HG03354 (cell line): Measurements from ENCODE around the gene TMEM178A.

Experiments
- ATAC-seq: cut with Tn5 transposase; IDR thresholded peaks from one replicate; pipeline ENCODE4 v1.9.1; 2021; ENCODE audit warnings: mild to moderate bottlenecking; ENCODE audit not compliant: unreplicated experiment, poor library complexity, severe bottlenecking

TMEM178A gene

DNA sequence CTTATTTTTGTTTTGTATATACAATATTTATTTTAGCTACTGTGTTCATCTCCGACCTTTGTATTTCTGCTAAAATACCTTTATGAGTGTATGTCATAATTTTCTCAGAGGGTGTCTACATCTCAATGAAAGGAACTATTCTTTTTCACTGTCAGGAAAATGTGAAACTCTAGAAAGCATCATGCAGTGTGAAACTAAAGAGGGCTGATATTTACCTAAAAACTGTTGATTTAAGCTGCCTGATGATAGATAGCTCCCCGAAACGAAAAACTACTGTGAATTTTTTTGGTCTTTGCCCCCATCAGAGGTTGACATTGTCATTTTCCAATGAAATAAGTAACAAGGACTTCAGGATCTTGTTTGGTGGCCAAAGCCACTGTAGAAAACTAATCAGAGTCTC, 38.8 kb downstream of the TMEM178A start:
- ATAC-seq: no peak

DNA sequence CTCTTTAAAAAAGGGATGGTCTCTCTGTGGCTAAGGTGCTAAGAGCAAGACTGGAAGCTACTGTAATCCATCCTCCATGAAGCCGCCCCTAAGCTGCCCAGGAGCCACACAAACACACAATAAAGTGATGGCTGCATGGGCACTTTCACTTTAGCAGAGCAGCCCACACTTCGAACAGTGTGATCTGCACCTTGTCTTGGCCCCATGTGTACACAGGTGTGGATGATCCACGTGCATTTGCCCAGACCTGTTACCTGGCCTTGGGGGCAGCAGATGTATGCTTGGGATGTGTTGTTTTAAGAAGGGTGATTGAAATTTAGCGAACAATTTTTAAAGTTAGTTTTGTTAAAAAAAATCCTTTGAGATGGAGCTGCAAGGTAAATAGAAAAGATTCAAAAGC, 39.9 kb downstream of the TMEM178A start:
- ATAC-seq: no peak

DNA sequence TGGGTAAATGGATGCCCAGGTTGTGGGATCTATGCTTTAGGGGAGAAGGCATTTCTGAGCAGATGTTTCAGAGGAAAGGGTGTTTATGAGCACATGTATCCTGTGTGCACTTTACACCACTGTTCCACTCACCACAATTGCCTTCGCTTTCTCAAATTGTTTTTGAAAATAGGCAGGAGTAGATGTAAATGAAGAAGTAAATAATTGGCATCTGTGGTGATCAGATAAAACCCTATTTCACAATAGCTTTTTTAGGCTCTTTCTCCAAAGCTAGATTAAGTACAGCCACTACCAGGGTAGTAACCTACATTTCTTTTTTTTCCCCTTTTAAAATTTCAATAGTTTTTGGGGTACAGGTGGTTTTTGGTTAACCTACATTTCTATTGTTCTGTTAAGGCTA, 40.6 kb downstream of the TMEM178A start:
- no peak for ATAC-seq

DNA sequence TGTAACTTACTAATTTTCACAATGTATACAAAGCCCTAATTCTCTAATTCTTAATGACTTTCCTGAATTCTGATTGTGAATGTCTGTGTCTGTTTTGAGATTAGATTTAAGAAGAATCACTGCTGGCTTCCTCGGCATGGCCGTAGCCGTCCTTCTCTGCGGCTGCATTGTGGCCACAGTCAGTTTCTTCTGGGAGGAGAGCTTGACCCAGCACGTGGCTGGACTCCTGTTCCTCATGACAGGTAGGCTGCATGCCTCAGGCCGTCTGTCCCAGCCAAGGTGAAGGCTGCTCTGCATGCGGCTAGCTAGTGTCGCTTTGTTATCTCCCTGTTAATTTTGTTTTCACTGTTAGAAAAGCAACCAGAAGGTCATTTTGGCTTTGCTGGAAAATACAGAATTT, 41.2 kb downstream of the TMEM178A start:
- ATAC-seq: no peak

DNA sequence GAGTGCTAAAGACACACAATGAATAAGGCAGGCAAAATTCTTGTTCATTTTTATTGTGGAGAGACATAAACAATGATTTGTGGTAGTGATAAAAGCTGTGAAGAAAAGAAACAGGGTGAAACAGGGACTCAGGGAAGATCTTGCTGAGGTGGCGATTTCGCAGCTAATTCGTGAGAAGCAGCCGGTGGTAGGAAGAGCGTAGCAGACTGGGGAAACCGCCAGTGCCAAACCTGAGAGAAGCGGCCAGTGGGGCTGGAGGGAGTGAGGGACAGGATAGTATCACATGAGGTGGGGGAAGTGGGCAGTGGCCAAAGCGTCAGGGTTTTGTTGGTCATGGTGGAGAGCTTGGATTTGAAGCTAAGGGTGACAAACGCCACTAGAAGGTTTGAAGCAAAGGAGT, 42.3 kb downstream of the TMEM178A start:
- no peak for ATAC-seq

DNA sequence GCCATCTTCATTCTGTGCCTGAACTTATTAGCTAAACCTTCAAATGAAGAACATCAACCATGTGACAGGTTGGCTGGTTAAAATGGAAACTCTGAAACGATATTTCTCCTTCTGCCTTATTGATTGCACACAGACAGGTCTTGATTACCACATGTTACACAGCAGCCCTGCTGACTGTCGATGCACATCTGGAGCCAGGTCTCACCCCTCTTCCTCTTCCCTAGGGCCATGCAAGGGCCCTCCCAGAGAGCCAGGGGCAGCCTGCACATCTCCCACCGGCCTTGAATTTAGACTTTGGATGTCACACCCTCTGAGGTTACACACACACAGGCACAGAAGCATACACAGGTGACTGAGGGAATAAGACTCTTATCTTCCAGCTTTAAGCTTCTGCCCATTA, 45.1 kb downstream of the TMEM178A start:
- ATAC-seq: no peak

DNA sequence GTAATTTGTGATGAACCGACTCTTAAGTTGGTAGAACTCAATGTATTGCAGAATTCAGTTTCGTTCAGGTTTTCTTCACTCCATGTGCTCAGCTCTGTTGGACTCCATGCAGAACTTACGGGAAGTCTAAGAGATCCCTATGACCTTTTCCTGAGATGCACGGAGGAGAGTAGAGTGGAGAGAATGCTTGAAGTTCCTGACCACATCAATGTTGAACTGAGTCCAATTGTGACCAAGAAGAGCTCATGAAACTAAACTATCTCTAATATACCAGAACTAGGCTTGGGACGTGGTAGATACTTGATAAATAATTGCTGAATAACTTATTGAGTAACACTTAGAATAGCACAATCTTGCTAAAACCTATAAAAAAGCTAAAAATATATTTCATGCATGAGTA, 47.2 kb downstream of the TMEM178A start:
- no peak for ATAC-seq

DNA sequence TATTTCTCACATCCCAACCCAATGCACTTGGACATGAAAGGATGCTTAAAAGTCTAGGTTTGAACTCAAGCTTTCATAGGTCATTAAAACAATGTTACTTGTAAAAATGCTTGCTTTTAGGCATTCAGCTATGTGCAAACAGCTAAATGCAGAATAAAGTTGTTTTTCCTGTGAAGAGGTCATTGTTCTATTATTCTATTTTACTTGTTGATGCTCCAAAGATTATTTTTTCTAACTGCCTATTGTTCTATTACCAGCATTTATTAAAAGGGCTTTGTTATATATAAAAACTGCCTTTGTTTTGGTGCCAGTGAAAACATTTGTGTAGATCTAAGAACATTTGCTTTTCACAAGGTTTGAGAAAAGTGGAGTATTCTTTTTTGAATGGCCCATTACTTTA, 49.4 kb downstream of the TMEM178A start:
- no peak for ATAC-seq

DNA sequence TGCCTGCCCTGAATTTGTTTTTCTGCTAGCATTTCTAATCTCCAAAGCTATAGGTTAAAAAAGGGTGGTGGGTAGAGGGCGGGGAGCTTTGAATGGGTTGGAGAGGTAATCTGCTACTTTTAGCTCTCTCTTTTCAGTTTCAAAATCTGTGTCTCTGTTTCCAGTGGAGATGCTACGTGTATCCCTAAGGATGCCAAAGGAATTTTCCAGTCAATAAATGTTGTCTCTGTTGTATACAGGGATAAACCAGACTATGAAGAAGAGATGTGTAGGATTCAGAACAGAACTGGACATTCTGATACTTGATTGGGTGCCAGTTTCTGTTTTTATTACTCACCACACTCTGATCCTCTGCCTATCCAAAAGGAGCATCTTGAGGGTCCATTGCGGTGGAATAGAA, 50.1 kb downstream of the TMEM178A start:
- ATAC-seq: no peak

DNA sequence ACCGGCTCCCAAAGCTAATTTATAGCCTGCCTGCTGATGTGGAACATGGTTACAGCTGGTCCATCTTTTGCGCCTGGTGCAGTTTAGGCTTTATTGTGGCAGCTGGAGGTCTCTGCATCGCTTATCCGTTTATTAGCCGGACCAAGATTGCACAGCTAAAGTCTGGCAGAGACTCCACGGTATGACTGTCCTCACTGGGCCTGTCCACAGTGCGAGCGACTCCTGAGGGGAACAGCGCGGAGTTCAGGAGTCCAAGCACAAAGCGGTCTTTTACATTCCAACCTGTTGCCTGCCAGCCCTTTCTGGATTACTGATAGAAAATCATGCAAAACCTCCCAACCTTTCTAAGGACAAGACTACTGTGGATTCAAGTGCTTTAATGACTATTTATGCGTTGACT, 51.4 kb downstream of the TMEM178A start:
- no peak for ATAC-seq

DNA sequence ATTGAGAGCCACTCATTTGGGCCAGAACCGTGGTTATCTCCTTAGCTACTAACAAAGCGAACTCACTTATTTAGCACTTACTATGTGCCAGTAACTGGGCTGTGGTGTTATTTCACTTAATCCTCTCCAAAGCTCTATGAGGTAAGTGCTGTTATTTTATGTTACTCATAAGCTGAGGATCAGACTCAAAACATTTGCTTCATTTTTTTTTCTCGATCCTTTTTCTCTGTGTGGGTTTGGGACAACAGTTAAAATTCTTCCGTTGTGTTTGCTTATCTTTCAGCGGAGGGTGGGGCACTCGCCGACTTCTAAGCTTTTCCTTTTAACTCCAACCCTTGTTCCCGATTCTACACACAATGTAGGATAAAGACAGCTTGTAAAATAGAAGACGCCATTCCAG, 52.8 kb downstream of the TMEM178A start:
- ATAC-seq: no peak

DNA sequence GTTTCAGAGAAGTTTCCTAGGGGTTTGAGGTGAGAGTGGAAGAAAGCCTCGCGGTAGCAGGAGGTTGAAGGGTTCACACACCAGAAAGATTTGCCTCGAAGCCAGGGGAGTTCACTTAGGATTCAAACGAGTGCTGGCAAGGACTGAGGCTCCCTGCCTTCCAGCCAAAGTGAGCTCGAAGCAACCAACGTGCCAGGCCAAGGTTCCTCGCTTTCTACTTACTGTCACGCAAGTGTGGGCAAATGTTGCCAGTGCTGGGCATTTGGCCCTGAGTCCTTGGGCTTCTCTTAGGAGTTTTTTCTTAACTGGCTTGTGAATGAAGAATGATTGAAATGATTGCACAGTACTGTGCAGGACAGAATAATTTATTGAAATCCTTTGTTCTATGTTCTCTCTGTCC, 53.6 kb downstream of the TMEM178A start:
- ATAC-seq: no peak

DNA sequence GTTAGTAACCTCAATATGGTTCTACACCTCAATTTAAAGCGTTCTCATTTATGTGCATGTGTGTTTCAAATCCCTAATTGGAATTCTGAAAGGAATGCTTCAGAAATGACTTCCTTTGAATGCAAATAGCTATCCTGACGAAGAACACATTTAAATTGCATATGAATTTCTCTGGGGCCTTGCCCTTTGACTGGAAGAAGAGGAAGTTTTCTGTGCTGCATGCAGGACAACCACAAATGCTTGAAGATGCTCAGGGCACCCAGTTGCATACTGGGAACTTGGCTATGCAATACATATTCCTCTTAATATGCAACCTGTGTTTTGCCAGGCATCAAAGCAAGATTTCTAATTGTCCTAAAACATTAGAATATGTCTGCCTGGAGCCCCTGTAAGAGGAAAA, 55.3 kb downstream of the TMEM178A start:
- no peak for ATAC-seq

DNA sequence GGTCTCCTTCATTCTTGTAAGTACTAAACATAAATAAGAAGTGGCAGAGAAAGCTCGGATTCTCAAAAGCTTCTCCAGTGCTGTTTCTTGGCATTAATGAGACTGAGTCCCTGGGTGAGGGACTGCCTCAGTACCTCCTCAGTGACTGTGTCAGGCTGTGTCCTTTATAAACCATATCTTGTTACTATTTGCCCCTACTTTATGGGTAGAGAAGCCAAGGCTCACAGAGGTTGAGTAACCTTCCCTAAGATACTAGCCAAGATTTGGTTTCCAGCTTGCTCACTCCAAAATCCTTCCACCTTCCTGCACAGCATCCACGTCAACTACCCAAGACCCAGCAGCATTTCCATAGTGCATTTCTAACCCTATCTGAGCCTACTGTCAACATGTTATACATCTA, 57.8 kb downstream of the TMEM178A start:
- no peak for ATAC-seq

DNA sequence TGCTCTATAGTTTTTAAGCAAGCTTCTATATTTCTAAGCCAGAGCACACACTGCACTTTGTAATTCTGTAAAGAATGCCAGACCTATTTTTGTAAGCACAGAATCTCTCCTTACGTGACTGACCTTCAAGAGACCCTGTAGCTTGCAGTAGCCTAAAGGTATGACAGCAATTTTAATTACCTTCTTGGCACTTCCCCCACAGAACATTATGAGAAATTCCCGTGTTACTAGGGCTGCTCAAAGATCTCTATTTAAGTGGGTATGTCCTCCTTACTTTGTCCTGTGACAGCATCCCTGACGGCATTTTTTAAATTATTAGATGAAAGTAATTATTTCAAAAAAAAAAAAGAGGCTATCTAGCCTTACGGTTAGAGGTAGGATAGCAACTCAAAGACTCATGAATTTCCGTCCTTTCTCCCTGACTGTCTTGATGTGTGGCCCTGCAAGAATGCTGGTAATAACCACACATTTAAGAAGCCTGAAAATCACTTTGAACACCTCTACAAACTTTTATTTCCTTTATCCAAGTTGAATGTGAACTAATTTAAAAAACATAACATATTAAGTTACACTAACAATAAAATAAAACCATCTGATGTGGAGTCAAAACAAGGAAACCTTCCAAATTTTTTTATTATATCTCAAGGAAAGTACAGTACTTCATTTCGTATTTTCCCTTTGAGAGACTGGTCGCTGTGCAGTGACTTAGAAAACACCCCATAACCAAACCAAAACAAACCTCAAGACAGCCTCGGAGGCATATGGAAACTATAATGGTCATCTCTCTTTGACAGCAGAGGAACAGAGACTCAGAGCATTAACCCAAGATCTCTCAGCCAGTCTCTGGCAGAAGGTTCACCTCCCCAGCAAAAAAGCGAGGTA, 58.5 kb downstream of the TMEM178A start:
- no peak for ATAC-seq

DNA sequence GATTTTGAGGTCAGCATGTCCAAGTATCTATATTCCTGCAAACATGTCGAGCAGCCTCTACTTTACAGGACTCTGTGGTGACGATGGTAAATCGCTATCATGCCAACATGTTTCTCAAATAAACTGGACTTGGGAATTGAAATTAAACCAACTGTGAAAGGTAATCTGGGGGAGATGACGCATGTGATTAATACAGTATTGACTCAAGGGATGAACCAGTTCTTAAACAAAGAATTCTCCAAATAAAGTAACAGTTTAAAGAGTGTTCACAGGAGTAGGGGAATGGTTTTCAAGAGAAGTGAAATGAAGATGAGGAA, 59.1 kb downstream of the TMEM178A start:
- ATAC-seq: no peak

DNA sequence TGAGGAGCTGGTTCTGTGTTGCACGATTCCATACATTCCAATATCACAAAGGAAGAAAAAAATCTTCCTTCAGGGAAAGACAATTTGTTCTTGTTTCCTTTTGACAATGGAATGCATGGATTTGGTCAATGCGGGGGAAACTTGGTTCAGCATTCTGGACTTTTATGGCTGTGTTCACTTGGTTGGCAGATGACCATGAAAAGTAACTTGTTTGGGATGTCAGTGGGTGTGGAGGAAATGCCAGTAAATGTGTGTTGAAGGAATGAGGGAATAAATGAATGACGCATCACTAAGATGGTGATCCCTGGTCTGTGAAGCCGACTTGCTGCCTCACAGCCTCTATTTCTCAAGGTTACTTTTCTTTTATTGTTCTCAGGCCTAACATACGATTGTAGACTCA, 59.7 kb downstream of the TMEM178A start:
- no peak for ATAC-seq

DNA sequence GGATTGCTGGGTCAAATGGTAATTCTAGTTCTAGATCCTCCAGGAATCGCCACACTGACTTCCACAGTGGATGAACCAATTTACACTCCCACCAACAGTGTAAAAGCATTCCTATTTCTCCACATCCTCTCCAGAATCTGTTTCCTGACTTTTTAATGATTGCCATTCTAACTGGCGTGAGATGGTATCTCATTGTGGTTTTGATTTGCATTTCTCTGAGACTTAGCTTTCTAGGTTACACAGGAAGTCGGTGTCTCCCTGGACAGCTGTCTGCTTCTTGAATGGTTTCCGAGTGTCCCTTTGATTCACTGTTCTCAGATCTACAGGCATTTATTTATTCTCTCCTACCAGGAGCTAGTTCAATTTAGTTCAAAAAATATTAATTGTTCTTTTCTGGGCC, 62.4 kb downstream of the TMEM178A start:
- peak; percentile 82 for ATAC-seq

DNA sequence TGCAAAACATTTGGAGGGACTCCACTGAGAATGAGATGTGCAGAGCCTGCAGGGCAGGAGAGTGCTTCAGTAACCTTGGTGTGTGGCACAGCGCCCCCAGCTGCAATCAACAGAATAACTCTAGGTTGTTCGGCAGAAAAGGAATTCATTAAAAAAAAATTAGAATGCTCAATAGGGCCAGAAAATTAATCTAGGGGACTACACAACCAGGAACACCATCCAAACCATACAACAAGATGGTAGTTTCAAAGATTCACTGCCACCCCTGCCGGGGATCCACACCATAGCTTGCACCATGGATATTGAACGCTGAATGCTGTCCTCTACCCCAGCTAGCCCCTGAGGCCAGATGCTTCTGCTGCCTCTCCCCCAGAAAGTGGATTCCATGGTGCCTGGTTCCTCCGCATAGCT, 63.2 kb downstream of the TMEM178A start:
- peak; percentile 66 for ATAC-seq

DNA sequence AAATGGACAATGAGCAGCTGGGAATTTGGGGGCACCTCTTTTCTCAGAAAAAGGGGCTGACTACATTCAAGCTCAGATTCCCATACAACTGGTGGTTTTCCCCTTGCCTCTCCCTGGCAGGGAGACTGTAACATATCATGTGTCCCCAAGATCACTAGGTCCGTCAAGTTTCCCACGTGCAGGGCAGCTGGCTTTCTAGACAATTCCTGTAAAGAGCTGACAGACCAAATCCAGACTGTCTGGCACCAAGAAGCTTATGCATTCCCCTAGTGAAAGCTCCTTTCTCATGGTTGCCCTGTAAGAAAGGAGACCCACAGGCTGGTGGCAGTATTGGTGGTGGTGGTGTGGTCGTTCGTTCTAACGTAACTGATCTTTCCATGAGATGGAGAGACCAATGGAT, 64.6 kb downstream of the TMEM178A start:
- no peak for ATAC-seq

DNA sequence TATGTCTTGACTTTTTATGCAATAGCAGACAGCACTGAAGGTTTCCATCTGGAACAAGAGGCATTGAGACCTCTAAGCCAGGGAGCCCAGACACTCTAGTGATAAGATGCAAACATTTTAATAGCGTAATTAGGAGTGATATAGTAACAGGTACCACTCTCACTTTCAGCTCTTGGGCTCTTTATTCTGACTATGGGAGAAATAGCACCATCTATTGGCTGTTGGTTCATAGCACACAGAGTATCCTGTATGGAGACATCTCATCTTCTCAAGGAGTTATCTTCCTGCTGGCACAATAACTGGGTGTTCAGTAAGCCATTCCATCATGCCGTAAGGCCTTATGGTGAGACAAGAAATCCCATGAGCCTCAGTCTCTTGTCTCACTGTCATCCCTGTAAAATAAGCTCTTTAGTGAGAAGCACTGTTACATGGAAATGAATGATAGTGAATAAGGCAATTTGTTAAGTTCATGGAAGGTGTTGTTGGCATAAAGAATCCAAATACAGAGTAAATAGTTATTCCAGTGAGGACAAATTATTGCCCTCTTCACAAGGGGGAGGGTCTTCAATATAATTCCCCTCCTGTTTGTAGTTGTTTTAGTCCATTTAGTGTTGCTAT, 65.1 kb downstream of the TMEM178A start:
- peak; percentile 44 for ATAC-seq

DNA sequence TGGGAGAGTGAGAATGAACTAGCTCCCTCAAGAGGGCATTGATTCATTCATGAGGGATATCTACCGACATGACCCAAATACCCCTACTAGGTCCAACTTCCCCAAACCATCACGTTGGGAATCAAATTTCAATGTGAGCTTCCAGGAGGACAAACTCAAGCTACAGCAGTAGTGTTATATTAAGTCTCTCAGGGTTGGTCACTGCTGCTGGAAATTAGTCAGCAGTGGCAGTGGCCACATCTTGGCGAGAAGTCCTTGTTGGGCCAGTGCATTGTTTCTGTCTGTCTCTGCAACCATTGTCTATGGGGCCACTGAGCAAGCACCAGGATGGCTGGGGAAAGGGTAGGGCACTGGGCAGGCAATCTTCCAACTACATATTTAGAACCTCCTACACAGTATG, 65.8 kb downstream of the TMEM178A start:
- no peak for ATAC-seq
